AG08395 (cell line): ENCODE results near the gene CD226.
"Not testable (repeated sequence)": the region's sequence is repeated elsewhere in the genome, so short reads cannot be mapped to it uniquely, and the experiment has no call there.

Experiments used
- DNase-seq: peaks from one replicate; pipeline ENCODE4 v3.0.0; 2012; ENCODE audit warnings: mixed read lengths, low spot score

Gene CD226

DNA sequence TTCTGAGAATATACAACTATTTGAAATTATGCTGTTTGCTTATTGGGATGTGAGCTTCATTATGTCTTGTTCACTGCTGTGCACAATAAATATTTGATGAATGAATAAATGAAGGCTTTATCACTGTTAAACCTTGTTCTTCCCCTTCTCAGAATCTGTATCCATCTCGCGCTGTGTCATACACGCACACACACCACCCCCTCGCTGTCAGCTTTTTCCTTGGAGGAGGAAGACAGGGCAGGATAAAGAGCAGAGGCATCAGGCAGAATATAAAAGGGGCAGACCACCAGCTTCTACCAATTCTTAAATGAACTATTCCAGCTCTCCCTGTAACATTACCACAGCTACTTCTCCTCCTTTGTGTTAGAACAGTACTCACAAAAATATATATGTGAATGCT is 75.0 kb downstream of the CD226 start:
- DNase-seq, result no peak

DNA sequence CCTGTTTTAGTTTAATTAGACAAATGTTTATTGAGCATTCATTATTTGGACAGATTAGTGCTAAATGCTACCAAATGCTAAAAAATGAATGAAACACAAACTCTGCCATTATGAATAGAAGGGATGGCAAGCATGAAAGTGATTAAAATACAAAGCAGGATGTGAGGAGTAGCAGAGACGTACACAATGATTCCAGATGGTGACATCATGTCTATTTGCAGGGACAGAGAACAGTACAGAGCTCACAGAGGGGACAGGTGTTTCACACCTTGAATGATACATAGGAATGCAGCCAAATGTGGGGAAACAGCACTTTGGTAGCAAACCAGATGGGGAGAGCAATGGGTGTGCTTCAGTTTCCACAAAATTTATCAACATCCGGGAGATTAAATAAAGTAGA is 76.3 kb downstream of the CD226 start:
- DNase-seq, result no peak

DNA sequence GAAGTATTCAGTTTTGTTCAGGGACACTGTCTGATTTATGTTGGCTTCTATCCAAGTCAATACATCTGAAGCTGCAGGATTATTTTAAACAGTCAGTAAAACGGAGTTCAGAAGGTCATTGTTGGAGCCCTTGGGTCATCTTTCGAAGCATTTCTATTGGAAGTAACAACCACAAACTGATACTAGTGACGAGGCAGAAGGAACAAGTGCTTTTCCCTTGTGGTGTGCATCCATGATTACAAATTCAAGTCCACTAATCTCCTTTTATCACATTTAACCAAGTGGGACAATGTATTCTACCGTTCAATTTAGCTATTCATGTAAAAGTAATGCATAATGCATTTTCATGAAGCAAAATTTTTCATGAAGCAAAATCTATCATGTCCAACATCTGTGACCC is 76.9 kb downstream of the CD226 start:
- no peak for DNase-seq

DNA sequence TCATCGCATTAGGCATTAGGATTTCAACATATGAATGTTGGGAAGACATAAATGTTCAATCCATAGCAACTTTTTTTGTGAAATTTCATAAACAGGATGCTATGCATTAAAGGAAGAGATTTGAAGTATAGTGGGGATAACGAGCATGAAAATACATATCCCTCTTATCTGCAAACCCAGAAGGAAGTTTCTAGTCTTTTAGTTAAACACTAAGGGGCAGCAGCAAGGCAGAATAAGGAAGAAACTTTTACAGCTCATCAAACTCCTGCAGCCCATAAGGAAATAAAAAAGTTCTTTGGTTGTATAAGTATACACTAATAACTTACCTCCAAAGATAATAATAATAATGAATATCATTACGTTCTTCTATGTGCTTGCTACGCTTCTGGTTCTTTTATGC is 81.5 kb downstream of the CD226 start:
- no peak for DNase-seq

DNA sequence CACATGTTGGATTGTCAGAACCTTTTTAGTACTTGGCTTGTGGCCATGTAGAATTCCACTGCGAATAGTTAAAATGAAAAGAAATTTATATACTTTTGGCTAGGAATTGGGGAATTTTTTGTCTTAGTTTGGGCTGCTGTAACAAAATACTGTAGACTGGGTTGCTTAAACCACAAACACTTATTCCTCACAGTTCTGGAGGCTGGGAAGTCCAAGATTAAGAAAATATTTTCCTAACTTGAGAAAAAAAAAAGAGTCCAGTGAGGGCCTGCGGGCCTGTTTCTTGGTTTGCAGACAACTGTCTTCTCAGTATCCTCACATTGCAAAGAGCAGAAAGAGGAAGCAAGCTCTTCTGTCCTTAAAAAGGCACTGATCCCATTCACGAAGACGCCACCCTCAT is 81.9 kb downstream of the CD226 start:
- DNase-seq, result no peak

DNA sequence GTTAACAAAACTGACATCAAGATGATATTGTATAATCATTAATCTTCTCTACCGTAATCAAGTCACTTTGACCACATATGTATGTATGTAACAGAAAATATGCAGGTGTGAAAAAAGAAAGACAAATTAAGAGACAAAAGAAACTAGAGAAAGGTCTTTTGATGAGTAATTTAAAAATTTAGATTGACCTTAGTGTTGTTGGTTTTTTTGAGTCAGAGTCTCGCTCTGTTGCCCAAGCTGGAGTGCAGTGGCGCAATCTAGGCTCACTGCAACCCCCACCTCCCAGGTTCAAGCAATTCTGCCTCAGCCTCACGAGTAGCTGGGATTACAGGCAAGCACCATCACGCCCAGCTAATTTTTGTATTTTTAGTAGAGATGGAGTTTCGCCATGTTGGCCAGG is 82.9 kb downstream of the CD226 start:
- not testable (repeated sequence) for DNase-seq

DNA sequence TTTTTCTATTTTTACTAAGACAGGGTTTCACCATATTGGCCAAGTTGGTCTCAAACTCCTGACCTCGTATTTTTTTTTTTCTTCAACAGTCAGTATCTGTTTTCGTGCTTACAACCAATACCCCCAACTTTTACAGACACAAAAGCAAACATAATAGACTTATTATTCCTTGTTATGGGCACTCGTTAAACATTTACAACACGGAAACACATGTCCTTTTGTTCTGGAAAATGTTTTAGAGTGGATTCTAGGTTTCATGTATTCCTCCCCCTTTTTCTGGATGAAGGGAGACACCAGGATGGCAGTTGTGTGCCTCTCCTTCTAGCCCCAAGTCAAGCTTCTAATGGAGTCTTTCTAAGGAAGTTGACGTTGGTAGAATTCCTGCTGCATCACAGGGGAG is 88.8 kb downstream of the CD226 start:
- DNase-seq, result no peak

DNA sequence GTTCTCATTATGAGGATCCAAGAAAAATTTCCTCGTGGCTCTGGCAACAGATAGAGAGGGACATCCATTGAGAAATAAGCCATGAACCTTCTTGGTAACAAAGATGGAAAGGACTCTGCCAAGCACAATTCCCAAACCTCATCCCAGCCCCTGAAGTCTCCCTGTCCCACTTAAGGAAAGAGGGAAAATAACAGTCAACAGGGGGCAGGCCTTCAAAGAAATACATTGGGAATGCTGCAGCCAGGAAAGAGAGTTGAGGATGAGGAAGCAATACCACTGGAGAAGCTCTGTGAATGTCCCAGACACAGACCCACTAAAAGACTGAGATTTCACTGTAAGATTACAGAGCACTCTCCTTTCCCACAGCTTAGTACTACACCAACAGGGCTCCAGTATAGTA is 93.2 kb downstream of the CD226 start:
- no peak for DNase-seq

DNA sequence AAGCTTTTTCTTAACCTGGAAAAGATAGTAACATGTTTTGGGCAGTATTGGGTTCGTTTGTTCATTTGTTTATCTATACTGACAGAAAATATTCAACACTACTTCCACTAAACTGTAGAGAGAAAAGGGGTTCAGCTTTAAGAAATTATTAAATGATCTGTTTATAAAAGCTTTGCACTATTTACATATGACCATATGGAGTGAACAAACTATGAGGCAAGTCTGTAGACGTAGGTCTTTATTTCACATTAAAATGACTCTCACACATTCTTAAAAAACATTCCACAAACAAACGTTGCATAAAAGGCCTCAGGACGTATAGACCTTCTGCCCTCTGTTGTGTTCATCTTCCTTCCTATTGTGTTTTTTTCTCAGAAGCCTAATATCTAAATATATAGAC is 94.6 kb downstream of the CD226 start:
- no peak for DNase-seq

DNA sequence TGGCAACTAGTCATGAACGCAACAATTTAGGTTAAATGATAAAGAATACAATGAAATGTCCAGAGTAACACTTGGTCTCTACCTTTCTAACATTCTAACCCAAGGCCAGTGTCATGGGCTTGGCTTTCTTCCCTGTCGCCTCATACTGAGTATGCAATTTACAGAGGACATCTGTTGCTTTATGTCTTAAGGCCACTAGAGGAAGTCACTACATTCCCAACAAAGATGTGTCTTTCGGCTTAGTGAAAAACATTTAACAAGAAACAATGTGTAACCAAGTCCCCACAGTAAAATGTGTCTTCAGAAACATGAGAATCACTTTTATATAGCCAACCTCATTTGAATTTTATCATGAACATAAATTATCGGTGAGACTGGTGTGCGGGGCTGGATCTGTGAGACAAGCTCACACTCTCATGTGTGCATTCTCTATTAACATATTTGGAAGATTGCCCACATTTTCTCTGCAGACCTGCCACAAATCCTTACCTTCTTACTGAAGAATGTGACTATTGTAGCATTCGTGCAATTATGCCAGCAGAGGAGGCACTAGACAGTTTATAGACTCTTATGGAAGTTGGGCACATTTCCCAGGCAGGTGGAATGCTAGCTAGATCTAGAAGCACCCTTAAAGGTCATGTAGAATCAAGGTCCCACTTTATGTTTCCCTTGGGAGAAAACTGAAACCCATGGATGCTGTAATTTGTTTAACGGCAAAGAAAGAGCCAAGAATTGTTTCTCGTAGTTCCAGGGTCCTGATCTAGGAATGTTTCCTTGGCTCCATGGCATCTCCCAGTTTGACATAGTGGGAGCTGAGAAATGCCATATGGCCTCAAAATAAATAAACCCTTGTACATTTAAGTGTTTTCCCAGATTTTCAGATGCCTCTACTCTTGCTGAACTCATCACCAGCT is 101.8 kb downstream of the CD226 start:
- no peak for DNase-seq

DNA sequence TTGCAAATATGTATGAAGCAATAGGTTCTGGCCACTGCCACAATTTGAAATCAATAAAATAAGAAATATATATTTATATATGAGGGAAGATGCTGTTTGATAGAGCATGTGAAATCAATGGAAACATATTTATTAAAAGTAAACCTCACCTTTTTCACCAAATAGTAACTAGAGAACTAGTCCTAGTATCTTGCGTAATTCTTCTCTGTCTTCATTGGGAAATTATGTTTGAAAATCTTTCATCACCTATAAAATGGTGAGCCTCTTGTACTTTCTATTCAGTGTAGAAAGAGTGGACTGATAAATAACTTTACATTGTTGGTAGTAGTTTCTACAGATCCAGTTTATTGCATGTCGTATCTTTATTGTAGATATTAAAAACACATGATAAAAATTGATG is 103.0 kb downstream of the CD226 start:
- DNase-seq, result no peak

DNA sequence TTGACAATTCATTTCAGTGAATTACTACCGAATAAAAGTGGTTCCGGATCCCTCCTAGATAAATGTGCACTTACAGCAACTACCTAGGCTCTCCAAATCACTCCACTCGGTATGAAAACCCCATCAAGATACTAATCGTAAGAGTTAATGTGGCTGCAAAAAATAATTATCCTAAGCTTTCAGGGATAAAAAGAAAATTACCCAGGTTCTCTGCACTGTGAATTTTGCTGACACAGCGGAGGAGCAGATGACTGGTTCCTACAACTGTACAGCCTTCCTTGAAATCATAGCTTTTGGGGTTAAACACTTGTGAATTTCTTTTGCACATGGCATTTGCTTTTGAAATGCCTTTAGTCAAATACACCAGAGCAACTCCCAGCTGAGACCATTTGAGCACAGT is 104.7 kb downstream of the CD226 start:
- DNase-seq, result no peak

DNA sequence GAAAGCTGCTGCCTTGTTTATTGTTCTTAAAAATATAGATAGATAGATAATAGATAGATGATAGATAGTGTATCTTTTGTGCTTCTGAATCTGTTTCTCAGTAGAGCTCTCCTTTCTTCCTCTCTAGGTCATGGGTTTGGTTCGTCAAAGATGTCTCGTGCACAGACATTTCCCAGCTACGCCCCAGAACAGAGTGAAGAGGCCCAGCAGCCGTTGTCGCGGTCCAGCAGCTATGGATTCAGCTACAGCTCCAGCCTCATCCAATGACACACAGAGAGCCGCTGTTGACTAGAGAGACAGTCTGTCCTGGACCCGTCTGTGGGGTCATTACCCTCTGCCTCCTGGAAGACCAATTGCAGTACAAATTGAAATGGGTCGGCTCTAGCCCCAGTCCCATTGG is 106.6 kb downstream of the CD226 start:
- no peak for DNase-seq

DNA sequence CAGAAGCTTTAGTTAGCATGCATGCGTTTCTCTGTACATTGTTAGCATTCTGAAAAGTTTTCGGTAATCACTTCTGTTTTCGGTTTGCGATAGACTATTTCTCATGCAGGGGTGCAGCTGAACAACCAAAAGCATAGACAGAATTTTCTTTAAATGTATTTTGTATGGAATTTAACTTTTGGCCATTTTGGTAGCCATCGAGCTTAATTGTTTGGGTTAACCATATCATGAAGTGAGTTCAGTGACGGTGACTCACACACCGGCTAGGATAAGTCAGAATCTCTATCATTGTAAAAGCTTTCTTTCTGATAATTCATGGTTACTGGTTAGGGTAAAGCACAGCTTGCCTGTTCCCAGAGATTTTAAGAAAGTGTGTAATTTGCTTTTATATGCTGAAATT is 107.2 kb downstream of the CD226 start:
- DNase-seq, result no peak

DNA sequence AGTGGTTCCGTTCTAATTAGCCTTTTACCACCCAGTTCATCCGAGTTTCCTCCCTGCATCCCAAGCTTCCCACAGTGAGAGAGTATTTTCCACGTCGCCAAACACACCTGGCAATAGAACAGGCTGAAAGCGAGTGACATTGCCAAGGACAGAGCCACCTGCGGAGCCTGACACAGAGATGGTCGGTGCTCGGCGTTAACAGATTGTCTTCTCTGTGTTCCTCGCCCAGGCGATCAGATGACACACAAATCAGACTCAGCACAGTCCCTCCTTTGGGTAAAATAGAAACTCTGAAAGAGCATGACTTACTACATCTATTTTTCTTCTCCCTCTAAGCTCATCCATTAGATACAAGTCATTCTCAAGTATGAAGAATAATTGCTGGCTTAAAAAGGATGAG is 107.7 kb downstream of the CD226 start:
- DNase-seq, result no peak

DNA sequence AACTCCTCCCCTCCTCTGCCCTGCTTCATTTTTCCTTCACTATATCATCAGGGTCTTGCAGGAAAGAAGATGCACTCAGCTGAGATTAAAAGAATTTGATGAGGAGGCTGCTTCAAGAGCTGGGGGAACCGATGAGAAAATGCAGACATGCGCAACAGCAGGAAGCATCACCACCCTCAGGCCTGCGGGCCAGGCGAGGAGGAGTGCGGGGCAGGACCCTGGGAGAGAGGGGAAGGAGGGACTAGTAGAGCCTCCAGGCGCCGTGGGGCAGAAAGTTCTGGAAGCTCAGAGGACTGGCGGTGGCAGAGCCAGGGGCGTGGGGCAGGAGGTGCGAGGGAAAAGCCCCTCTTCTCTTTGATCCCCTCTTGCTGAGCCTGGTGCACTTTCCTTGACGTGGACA is 108.2 kb downstream of the CD226 start:
- DNase-seq, result no peak

DNA sequence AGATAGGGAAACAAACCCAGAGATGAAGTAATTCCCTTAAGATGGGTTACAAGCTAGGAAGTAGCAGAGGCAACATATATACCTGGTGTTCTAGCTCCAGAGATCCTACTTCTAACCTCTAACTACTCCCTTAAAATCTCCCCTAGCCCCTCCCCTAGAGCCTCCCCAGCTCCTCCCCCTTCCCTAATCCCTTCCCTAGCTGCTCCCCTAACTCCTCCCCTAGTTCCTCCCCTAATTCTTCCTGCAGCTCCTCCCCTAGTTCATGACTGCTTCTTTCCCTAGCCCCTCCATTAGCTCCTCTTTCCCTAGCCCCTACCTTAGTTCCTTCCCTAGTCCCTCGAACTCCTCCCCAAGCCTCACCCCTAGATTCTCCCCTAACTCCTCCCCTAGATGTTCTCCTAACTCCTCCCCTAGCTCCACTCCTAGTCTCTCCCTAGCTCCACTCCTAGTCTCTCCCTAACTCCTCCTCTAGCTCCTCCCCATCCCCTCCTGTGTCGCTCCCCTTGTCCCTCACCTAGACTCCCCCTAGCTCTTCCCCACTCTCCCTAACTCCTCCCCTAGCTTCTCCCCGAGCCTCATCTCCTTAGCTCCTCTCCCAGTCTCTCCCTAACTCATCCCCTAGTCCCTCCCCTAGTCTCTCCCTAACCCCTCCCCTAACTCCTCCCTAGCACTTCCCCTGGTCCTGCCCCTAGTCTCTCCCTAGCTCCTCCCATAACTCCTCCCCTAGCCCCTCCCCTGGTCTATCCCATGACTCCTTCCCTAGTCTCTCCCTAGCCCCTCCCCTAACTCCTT is 108.9 kb downstream of the CD226 start:
- no peak for DNase-seq

DNA sequence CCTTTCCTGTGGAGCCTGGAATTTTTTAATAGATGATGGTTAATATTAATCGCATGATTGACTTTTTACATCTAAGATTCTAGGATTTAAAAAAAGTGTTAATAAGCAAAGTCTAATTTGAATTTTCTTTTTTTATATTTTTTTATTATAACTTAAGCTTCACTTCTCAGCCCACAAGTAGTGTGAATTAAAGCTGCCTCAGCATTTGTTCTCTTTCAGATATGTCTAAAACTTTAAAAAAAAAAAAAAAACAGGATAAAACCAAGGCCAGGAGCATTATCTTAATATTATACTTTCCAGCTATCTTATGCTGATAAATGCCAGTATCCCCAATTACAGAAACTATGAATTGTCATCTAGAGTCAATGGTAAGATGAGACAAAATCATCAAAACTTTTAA is 109.7 kb downstream of the CD226 start:
- no peak for DNase-seq

DNA sequence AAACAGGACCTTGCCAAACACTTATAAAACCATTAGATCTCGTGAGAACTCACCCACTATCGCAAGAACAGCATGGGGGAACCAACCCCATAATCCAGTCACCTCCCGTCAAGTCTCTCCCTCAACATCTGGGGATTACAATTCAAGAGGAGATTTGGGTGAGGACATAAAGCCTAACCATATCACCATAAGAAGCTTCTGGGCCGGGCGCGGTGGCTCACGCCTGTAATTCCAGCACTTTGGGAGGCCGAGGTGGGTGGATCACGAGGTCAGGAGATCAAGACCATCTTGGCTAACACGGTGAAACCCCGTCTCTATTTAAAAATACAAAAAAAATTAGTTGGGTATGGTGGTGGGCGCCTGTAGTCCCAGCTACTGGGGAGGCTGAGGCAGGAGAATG is 112.7 kb downstream of the CD226 start:
- DNase-seq, result not testable (repeated sequence)

DNA sequence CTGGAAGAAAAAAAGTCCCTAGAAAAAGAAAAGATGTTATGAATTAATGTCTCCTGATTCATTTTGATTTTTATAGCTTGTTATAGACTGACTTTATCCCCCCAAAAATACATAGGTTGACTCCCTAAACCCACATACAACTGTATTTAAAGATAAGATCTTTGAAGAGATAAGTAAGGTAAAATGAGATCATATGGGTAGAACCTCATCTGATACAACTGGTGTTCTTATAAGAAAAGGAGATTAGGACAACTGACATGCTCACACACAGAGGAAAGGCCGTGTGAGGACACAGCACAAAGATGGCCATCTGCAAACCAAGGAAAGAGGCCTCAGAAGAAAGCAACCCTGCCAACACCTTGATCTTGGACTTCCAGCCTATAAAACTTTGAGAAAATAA is 117.5 kb downstream of the CD226 start:
- DNase-seq, result no peak

DNA sequence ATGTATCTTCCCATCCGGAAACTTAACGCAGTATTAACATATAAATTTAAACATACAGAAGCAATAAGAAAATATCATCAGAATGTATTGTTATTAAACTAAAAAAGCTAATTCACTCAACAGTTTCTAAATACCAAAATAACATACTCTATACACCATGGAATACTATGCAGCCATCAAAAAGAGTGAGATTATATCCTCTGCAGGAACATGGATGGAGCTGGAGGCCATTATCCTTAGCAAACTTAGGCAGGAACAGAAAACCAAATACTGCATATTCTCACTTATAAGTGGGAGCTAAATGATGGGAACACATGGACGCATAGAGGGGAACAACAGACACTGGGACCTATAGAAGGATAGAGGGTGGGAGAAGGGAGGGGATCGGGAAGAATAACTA is 127.1 kb downstream of the CD226 start:
- no peak for DNase-seq

DNA sequence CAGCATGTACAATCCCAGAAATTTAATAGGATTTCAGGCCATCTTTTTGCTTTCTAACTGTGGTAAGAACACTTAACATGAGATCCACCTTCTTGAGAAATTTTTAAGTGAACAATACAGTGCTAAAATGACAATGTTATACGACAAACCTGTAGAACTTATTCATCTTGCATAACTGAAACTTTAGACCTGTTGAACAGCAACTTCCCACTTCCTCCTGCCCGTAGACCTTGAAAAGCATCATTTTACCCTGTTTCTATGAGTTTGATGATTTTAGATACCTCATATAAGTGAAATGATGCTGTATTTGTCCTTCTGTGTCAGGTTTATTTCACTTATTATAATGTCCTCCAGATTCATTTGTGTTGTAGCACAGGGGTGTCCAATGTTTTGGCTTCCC is 128.2 kb downstream of the CD226 start:
- no peak for DNase-seq

DNA sequence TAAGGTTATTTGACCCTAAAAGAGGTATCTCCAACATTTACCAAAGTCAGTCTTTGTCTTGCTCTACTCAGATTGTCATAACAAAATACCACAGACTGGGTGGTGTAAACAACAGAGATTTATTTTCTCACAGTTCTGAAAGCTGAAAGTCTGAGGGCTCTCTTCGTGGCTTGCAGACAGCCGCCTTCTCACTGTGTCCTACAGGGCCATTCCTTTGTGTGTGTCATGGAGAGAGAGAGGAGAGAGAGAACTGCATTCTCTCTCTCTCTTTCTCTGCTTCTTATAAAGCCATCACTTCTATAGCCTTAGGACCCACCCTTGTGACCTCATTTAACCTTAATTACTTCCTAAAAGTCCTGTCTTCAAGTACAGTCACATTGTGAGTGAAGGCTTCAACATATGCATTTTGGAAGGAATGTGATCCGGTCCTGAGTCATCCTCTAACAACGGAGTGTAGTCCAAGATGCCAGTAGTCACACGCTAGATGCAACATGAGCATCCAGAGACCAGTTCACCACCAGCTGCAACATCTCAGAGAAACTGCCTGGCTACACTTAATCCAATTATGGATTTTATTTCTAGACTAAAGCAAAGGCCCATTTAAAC is 130.2 kb downstream of the CD226 start:
- peak; percentile 65 for DNase-seq
